ENCODE data around the gene TNK1. TPM values are rescaled to one million over a fixed set of nuclear protein-coding genes. Genes with fewer than 3 reads are reported as not detected.

TNK1 gene
- total RNA-seq, 1 experiment from 2014 or later = 16.8 TPM

- no peak for TF ChIP-seq REST (IDR thresholded peaks at IDR 0.05; ENCODE audit: low read depth)
- TF ChIP-seq ZNF274 (IDR thresholded peaks at IDR 0.05; ENCODE audit: low read depth, low read length) = no peak
- no peak for TF ChIP-seq CTCF (IDR thresholded peaks at IDR 0.05 in 2 of 3, conservative IDR thresholded peaks at IDR 0.05 in 1 of 3; ENCODE audit: borderline replicate concordance in 1 of 3, insufficient read depth in 1 of 3, low read depth in 2 of 3, low read length in 2 of 3)
Measured at GRCh38 chr17:7425756-7426155, 44.9 kb downstream of the TNK1 start (continued).

- CTCF ChIA-PET = no interaction called here
- BruUV-seq (replicated peaks) = no TSS peak
Measured at GRCh38 chr17:7426203-7426863, 45.4 kb downstream of the TNK1 start.

More at GRCh38 chr17:7426203-7426863, 45.4 kb downstream of the TNK1 start:
- no peaks in the 10 kb centered on the region for H3K9me2 ChIP-seq (ENCODE audit: insufficient read depth)
- H4K20me1 ChIP-seq (ENCODE audit: insufficient read depth) = no peaks in the 10 kb centered on the region
- TF ChIP-seq SRF (IDR thresholded peaks at IDR 0.05; ENCODE audit: low read depth) (no peak), ZNF274 (IDR thresholded peaks at IDR 0.05; ENCODE audit: low read depth, low read length) (no peak), RAD21 (IDR thresholded peaks at IDR 0.05; ENCODE audit: low read depth) (no peak), CTCF (IDR thresholded peaks at IDR 0.05 in 2 of 3, conservative IDR thresholded peaks at IDR 0.05 in 1 of 3; ENCODE audit: borderline replicate concordance in 1 of 3, insufficient read depth in 1 of 3, low read depth in 2 of 3, low read length in 2 of 3) (no peak), ZBTB33 (IDR thresholded peaks at IDR 0.05; ENCODE audit: extremely low read depth, insufficient replicate concordance, low read length) (no peak), ATF3 (IDR thresholded peaks at IDR 0.05) (no peak), MAX (IDR thresholded peaks at IDR 0.05) (no peak), SP1 (IDR thresholded peaks at IDR 0.05; ENCODE audit: low read depth) (no peak), FOSL1 (IDR thresholded peaks at IDR 0.05; ENCODE audit: low read depth) (no peak), CEBPB (IDR thresholded peaks at IDR 0.05; ENCODE audit: low read depth) (no peak)
- H3K4me1 ChIP-seq (ENCODE audit: control insufficient read depth in 1 of 2, insufficient read depth in 2 of 2, low read length in 2 of 2) = no peaks in the 10 kb centered on the region
- H3K79me2 ChIP-seq (ENCODE audit: insufficient read depth, low read length) = no peaks in the 10 kb centered on the region
- H3K9me3 ChIP-seq (ENCODE audit: control insufficient read depth in 1 of 2, insufficient read depth in 1 of 2, low read depth in 1 of 2, low read length in 2 of 2) = no peaks in the 10 kb centered on the region
- H3K36me3 ChIP-seq (ENCODE audit: control insufficient read depth in 1 of 2, insufficient read depth in 2 of 2, low read length in 2 of 2) = no peaks in the 10 kb centered on the region
- ATAC-seq (no peak), DNase-seq (ENCODE audit: low read depth, low spot score) (no peak)
- POLR2A ChIA-PET = no interaction called here
- H3K27me3 ChIP-seq (ENCODE audit: insufficient read depth, low read length) = no peaks in the 10 kb centered on the region
- no peak overlapping the region for H2AFZ ChIP-seq (ENCODE audit: low read depth, low read length, poor library complexity, severe bottlenecking)
- no peak overlapping the region for H3K4me2 ChIP-seq (ENCODE audit: low read length)
- no peak overlapping the region for H3K9ac ChIP-seq (ENCODE audit: low read length)
- intact Hi-C loops (cut with micrococcal nuclease) = no loop called here
- RAD21 ChIA-PET (ENCODE audit: low non-redundant PET in 1 of 2, low total read pairs in 2 of 2, uncharacterized antibody in 2 of 2, unreplicated experiment in 2 of 2) = no interaction called here
- H3K27ac ChIP-seq (ENCODE audit: low read depth, low read length) = no peak overlapping the region
- no peak overlapping the region for H3K4me3 ChIP-seq (replicated peaks in 1 of 2; ENCODE audit: low read depth in 1 of 2, low read length in 2 of 2)

Data from HCT116 (cell line).